Endothelial cell of umbilical vein (primary cell): ENCODE measurements around the gene SUN3. TPM values are rescaled to one million over a fixed set of nuclear protein-coding genes. Genes with fewer than 3 reads are reported as not detected.

ENCODE experiments used
- BruUV-seq: library from RNA; stranded (reverse); fragments of 400-500 nt; replicated peaks from 2 replicates; lab custom pipeline; 2021; lab: Mats Ljungman, UMichigan
- CTCF ChIA-PET: fragments of 300-600, 350-600 bp; sonication (Branson Sonifier 250); formaldehyde crosslinking; loops from one replicate; lab custom pipeline; 2021; ENCODE audit warnings: antibody characterized with exemption, inconsistent platforms; lab: Charles Lee
- POLR2A ChIA-PET: fragments of 300-600, 350-600 bp; sonication (Branson Sonifier 250); formaldehyde crosslinking; loops from one replicate; lab custom pipeline; 2021; ENCODE audit warnings: antibody characterized with exemption, inconsistent platforms; lab: Charles Lee
- DNase-seq: peaks from one replicate; pipeline ENCODE4 v3.0.0-alpha.2; 2011; ENCODE audit warnings: low read depth, low spot score
- FAIRE-seq: peaks from 2 replicates; lab custom pipeline; 2011; peaks lifted over from hg19 to GRCh38; lab: Jason Lieb, UNC
- H2AFZ ChIP-seq: 2 replicates; pipeline ENCODE4 v1.6.0; 2012; ENCODE audit warnings: low read depth, low read length, control low read depth, inconsistent platforms
- H3K27ac ChIP-seq: 2 replicates; pipeline ENCODE4 v1.5.1; 2011; ENCODE audit warnings: low read depth, mild to moderate bottlenecking, control low read depth, low read length, moderate library complexity; ENCODE audit not compliant: insufficient read depth
- H3K27me3 ChIP-seq, 2 experiments: 2 replicates each; pipeline versions ENCODE4 v1.6.0 to v1.6.1; 2011; ENCODE audit warnings: low read length in 2 of 2, mixed read lengths in 1 of 2; ENCODE audit not compliant: control insufficient read depth in 2 of 2, insufficient read depth in 2 of 2
- H3K36me3 ChIP-seq, 2 experiments: 2 replicates in 1 of 2; 3 replicates in 1 of 2; pipeline ENCODE4 v1.5.1; 2011; ENCODE audit warnings: low read length in 2 of 2, mild to moderate bottlenecking in 1 of 2, moderate library complexity in 1 of 2; ENCODE audit not compliant: control insufficient read depth in 2 of 2, insufficient read depth in 2 of 2; ENCODE audit errors: extremely low read depth in 1 of 2
- H3K4me1 ChIP-seq: 3 replicates; pipeline ENCODE4 v1.5.1; 2011; ENCODE audit warnings: mild to moderate bottlenecking, low read length; ENCODE audit not compliant: control insufficient read depth, insufficient read depth; ENCODE audit errors: extremely low read depth
- H3K4me2 ChIP-seq: 2 replicates; pipeline ENCODE4 v1.6.1; 2011; ENCODE audit warnings: low read length, control low read depth, mixed read lengths; ENCODE audit not compliant: insufficient read depth
- H3K4me3 ChIP-seq, 3 experiments: fragments of 200-600 bp in 1 of 3; sonication (generic), shearing (Covaris generic) in 1 of 3; replicated peaks in 1 of 3; 2 replicates each; pipeline ENCODE4 v1.5.1; 2011 to 2016; ENCODE audit warnings: control low read depth in 3 of 3, low read length in 3 of 3, mild to moderate bottlenecking in 2 of 3, inconsistent platforms in 1 of 3, low read depth in 1 of 3, moderate library complexity in 1 of 3; ENCODE audit not compliant: insufficient read depth in 1 of 3
- H3K79me2 ChIP-seq: 2 replicates; pipeline ENCODE4 v1.6.0; 2012; ENCODE audit warnings: low read length, inconsistent platforms; ENCODE audit not compliant: control insufficient read depth, insufficient read depth
- H3K9ac ChIP-seq: replicated peaks from 2 replicates; pipeline ENCODE3; 2011; ENCODE audit warnings: low read length, control low read depth; ENCODE audit not compliant: insufficient read depth; ENCODE audit errors: extremely low read depth
- H3K9me1 ChIP-seq: replicated peaks from 3 replicates; pipeline ENCODE4 v1.6.0; 2011; ENCODE audit warnings: mild to moderate bottlenecking, low read length; ENCODE audit not compliant: control insufficient read depth, insufficient read depth; ENCODE audit errors: extremely low read depth
- H3K9me3 ChIP-seq: replicated peaks from 2 replicates; pipeline ENCODE4 v1.5.1; 2012; ENCODE audit warnings: low read length, inconsistent platforms; ENCODE audit not compliant: control insufficient read depth, insufficient read depth
- H4K20me1 ChIP-seq: replicated peaks from 2 replicates; pipeline ENCODE3; 2011; ENCODE audit warnings: mild to moderate bottlenecking, low read length; ENCODE audit not compliant: control insufficient read depth, insufficient read depth; ENCODE audit errors: extremely low read depth
- EZH2 ChIP-seq: IDR thresholded peaks from 2 replicates; pipeline ENCODE4 v1.6.1; 2012; ENCODE audit warnings: borderline replicate concordance, low read depth, mild to moderate bottlenecking, moderate library complexity, low read length, inconsistent platforms; ENCODE audit not compliant: severe bottlenecking
- FOS ChIP-seq: IDR thresholded peaks from 2 replicates; pipeline ENCODE4 v1.6.1; 2011; ENCODE audit warnings: mild to moderate bottlenecking, low read length, moderate library complexity, borderline replicate concordance; ENCODE audit not compliant: insufficient read depth
- JUN ChIP-seq: IDR thresholded peaks from 2 replicates; pipeline ENCODE4 v1.6.1; 2011; ENCODE audit warnings: borderline replicate concordance, low read depth; ENCODE audit not compliant: insufficient read length, insufficient read depth
- POLR2AphosphoS5 ChIP-seq: IDR thresholded peaks from 2 replicates; pipeline ENCODE4 v1.6.1; 2012; ENCODE audit warnings: low read depth, mild to moderate bottlenecking, control low read depth, low read length, moderate library complexity; ENCODE audit not compliant: insufficient read depth
- dilution Hi-C: fragments of 300-500 bp; cut with MboI; formaldehyde crosslinking; loops from one replicate; pipeline ENCODE4 v1.15.0; 2019; ENCODE audit warnings: low sequenced_read_pairs; ENCODE audit not compliant: extremely low pct_ligation_motif_present
- intact Hi-C: fragments of 100-400 bp; cut with micrococcal nuclease; formaldehyde crosslinking; loops from one replicate; pipeline ENCODE4 v1.10.0; 2022
- polyA plus RNA-seq, 4 experiments: library from polyadenylated mRNA; depleted of rRNA in 3 of 4; stranded (reverse) in 3 of 4; unstranded in 1 of 4; fragments of >200 nt; gene quantifications; 2 replicates each; pipeline versions ENCODE4 v1.2.1 to v1.2.3, GENCODE V29; 2011 to 2012; ENCODE audit warnings: missing spikeins in 1 of 4
- total RNA-seq: library from RNA; stranded (reverse); gene quantifications from 2 replicates; pipeline ENCODE4 v1.2.3, GENCODE V29; 2021
- TF ChIP-seq, protein P1 (sequence below): IDR thresholded peaks from 2 replicates; pipeline ENCODE4 v1.6.1; 2011; ENCODE audit not compliant: insufficient read depth, insufficient read length

SUN3 gene
- total and polyA plus RNA-seq, 2 donors (not counting 3 experiments of a cell fraction or from before 2014, with no cell fraction given): not detected

GRCh38 chr7:47937711-47938573 lies 91.0 kb downstream of the SUN3 start:
- H3K9me1 ChIP-seq: no peaks in the 10 kb centered on the region
- no peak for FAIRE-seq
- no peak for DNase-seq
- peaks cover 25% of the 10 kb centered on the region for H3K4me1 ChIP-seq
- H2AFZ ChIP-seq: no peak overlapping the region
- no peak overlapping the region for H3K4me2 ChIP-seq
- dilution Hi-C loops (no loop called here), intact Hi-C loops (no loop called here)
- no peaks in the 10 kb centered on the region for H3K79me2 ChIP-seq
- no peak overlapping the region for H3K9ac ChIP-seq
- no peaks in the 10 kb centered on the region for H3K27me3 ChIP-seq
- no peaks in the 10 kb centered on the region for H4K20me1 ChIP-seq
- TF ChIP-seq FOS (no peak), JUN (no peak), EZH2 (no peak), POLR2AphosphoS5 (no peak)
- TF ChIP-seq, protein P1, sequence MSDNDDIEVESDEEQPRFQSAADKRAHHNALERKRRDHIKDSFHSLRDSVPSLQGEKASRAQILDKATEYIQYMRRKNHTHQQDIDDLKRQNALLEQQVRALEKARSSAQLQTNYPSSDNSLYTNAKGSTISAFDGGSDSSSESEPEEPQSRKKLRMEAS: no peak
- H3K4me3 ChIP-seq: no peak overlapping the region
- H3K27ac ChIP-seq: no peak overlapping the region
- ChIA-PET POLR2A (no interaction called here), CTCF (interaction anchor here (0.6 to 5.4 kb wide), 4 partner anchors 9 to 672 kb away, joined by 3 to 51 read pairs (median 4); no protein-coding TSS in a partner anchor)
- no TSS peak for BruUV-seq
- no peaks in the 10 kb centered on the region for H3K36me3 ChIP-seq
- no peaks in the 10 kb centered on the region for H3K9me3 ChIP-seq

Other genes with a start within 250 kb of the SUN3 start
- gene PKD1L1, start 80.6 kb downstream of the SUN3 start, total RNA-seq: 3.0 and 5.9 TPM in 2 replicates
- 4.1 and 7.9 TPM in 2 replicates for gene PKD1L1, start 80.6 kb downstream of the SUN3 start, polyA plus RNA-seq
- gene HUS1, start 49.5 kb downstream of the SUN3 start, total RNA-seq: 45.0 and 49.7 TPM in 2 replicates
- 18.1 and 21.4 TPM in 2 replicates for gene HUS1, start 49.5 kb downstream of the SUN3 start, polyA plus RNA-seq
- gene C7orf57, start 6.4 kb upstream of the SUN3 start, total RNA-seq: not detected in 2 replicates
- gene C7orf57, start 6.4 kb upstream of the SUN3 start, polyA plus RNA-seq: not detected in 2 replicates
- gene UPP1, start 60.2 kb upstream of the SUN3 start, total RNA-seq: 53.6 and 60.7 TPM in 2 replicates
- 66.0 and 71.0 TPM in 2 replicates for gene UPP1, start 60.2 kb upstream of the SUN3 start, polyA plus RNA-seq
- gene ABCA13, start 142.4 kb upstream of the SUN3 start, total RNA-seq: 0.09 and 0.11 TPM in 2 replicates
- gene ABCA13, start 142.4 kb upstream of the SUN3 start, polyA plus RNA-seq: 0.01 and 0.05 TPM in 2 replicates